Endothelial cell of umbilical vein (primary cell): Measurements from ENCODE around the gene ANKS1A.

ENCODE experiments used
- GATA2 ChIP-seq: IDR thresholded peaks from 2 replicates; pipeline ENCODE4 v1.7.0; 2011; ENCODE audit warnings: low read depth, mild to moderate bottlenecking, moderate library complexity, mixed read lengths, low read length; ENCODE audit not compliant: insufficient read length, insufficient read depth
- JUN ChIP-seq: IDR thresholded peaks from 2 replicates; pipeline ENCODE4 v1.6.1; 2011; ENCODE audit warnings: borderline replicate concordance, low read depth; ENCODE audit not compliant: insufficient read length, insufficient read depth
- POLR2A ChIP-seq: IDR thresholded peaks from 2 replicates; pipeline ENCODE4 v1.6.1; 2012; ENCODE audit warnings: low read depth, mild to moderate bottlenecking, control low read depth, low read length
- TF ChIP-seq, protein P1 (sequence below), 2 donors: IDR thresholded peaks; 1 replicate in 1 of 2; 2 replicates in 1 of 2; pipeline ENCODE4 v1.5.1; 2011; ENCODE audit warnings: low read length in 2 of 2, mild to moderate bottlenecking in 2 of 2, moderate library complexity in 2 of 2, control low read depth in 1 of 2, inconsistent platforms in 1 of 2, low read depth in 1 of 2; ENCODE audit not compliant: insufficient read depth in 1 of 2; ENCODE audit errors: extremely low read depth in 1 of 2

DNA sequence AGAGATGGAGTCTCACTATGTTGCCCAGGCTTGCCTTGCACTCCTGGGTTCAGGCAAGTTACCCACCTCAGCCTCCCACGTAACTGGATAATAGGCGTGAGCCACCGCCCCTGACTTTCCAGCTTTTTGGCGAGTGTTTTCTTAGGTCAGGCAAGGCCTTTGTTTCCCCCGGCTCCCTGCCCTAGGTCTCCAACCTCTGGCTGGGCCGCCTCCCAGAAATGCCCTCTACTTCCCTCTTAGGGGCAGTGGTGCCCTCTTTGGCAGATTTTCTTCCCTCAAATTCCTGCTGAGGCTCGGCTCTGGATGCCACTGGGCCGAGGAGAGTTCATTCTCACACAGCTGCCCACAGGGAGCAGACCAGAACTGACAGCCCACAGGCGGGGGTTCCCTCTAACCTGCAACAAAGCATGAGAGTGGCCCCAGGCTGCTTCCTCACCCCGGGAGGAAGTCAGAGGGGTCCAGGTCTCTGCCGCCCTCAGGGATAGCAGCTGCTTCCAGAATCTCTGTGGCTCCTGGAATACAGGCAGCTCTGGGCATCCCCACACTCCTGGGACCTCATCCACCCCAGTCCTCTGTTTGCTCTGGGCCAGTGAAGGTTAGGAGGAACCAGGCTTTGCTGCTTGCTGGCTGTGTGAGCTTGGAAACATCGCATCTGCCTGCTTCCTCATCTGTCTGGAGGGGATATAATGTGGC, 195.6 kb downstream of the ANKS1A start:
- TF ChIP-seq, protein P1, sequence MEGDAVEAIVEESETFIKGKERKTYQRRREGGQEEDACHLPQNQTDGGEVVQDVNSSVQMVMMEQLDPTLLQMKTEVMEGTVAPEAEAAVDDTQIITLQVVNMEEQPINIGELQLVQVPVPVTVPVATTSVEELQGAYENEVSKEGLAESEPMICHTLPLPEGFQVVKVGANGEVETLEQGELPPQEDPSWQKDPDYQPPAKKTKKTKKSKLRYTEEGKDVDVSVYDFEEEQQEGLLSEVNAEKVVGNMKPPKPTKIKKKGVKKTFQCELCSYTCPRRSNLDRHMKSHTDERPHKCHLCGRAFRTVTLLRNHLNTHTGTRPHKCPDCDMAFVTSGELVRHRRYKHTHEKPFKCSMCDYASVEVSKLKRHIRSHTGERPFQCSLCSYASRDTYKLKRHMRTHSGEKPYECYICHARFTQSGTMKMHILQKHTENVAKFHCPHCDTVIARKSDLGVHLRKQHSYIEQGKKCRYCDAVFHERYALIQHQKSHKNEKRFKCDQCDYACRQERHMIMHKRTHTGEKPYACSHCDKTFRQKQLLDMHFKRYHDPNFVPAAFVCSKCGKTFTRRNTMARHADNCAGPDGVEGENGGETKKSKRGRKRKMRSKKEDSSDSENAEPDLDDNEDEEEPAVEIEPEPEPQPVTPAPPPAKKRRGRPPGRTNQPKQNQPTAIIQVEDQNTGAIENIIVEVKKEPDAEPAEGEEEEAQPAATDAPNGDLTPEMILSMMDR (IDR thresholded peaks at IDR 0.05; ENCODE audit: extremely low read depth in 1 of 2, insufficient read depth in 1 of 2, low read depth in 1 of 2, low read length in 2 of 2) = no peak
- TF ChIP-seq JUN (no peak), GATA2 (no peak), POLR2A (no peak)
